Left cardiac atrium (tissue), 4 donors: ENCODE results near the gene CGB1. TPM values are rescaled to one million over a fixed set of nuclear protein-coding genes. Genes with fewer than 3 reads are reported as not detected.

Experiments
- ATAC-seq, 2 donors: fragments of 200-7000 bp; cut with Tn5 transposase; one replicate each; pipeline ENCODE4 v1.9.1; 2020; ENCODE audit warnings: mild to moderate bottlenecking in 2 of 2, moderate library complexity in 2 of 2
- DNase-seq: peaks from one replicate; pipeline ENCODE4 v3.0.0-alpha.2; 2020
- intact Hi-C, 2 donors: fragments of 100-400 bp; cut with DNase I; formaldehyde crosslinking; loops; one replicate each; pipeline versions ENCODE4 v1.14.1 to v1.15.1; 2022 to 2023
- total RNA-seq, 2 donors: library from RNA; stranded (reverse); fragmentation: NEBNext Ultra II Directional; extraction: Animal tissue kit (Norgen Biotek cat#: 25700); gene quantifications; one replicate each; pipeline ENCODE4 v1.2.1, GENCODE V29; 2021
- donor health status: DM: no; HTN: yes; CAD: no.
- donor health status: DM: no; HTN: yes; CAD: no; lungs with severe emphysema.
- donor health status: DM: yes; HTN: yes; CAD: no.
- donor health status: Dilated cardiomyopathy.

Gene CGB1
- total RNA-seq, 2 donors from 2014 or later, result not detected

DNA sequence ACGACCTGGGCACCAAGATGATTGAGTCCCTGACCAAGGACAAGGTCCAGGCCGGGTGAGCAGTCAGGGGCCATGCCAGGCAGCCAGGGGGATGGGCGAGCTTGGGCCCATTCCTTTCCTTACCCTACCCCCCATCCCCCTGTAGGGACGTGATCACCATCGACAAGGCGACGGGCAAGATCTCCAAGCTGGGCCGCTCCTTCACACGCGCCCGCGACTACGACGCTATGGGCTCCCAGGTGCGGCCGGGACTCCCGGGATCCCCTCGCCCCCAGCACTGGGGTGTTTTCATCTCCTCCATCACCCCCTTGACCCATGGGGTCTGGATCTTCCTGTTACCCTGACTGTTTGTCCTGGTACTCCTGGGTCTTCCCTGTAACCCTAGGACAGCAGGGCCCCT lies 26.9 kb downstream of the CGB1 start:
- DNase-seq, result no peak
- intact Hi-C loops, result loop anchor here in 1 of 2 donors (10.0 kb wide), 1 partner anchor 195 kb away; no protein-coding TSS in a partner anchor
- no peak for ATAC-seq

- no peak for DNase-seq
- ATAC-seq, result no peak
- intact Hi-C loops, result loop anchor here in 1 of 2 donors (10.0 kb wide), 1 partner anchor 198 kb away; no protein-coding TSS in a partner anchor
These were observed 29.8 kb downstream of the CGB1 start for GRCh38 chr19:49006905-49007304.

DNA sequence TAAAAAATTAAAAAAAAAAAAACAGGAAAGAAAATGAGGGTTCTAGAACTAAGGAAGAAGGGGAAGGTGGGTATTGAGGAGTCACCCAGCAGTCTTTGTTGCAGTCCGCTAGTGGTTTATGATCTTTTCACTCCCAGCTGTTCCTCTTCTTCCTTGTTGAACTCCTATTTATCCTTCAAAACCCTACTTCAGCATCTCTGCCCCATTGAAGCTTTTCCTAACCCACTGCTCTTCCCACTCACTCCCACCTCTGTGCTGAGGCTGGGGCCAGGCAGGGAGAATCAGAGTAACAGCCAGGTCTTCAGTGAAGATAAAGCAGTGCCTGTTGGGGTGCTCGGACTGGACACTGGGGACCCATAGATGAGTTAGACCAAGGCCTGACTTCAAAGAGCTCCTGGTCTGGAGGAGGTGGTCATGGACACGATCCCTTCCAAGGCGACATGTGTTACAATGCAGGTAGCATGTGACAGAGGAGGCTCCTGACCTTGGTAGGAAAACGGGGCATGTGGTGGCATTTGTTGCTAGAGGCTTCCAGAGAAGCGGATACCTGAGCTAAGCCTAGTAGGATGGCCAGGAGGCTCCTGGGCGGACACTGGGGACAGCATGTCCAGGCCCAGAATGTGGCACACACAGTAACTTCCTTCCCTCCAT lies 31.6 kb downstream of the CGB1 start:
- ATAC-seq (no peak), DNase-seq (no peak)
- intact Hi-C loops, result loop anchor here in 1 of 2 donors (10.0 kb wide), 1 partner anchor 200 kb away; no protein-coding TSS in a partner anchor

- ATAC-seq, result no peak
- intact Hi-C loops, result loop anchor here in 1 of 2 donors (10.0 kb wide), 1 partner anchor 201 kb away; no protein-coding TSS in a partner anchor
These were observed 32.6 kb downstream of the CGB1 start for GRCh38 chr19:49004133-49004532.

GRCh38 chr19:48999481-49000325 lies 37.0 kb downstream of the CGB1 start:
- peak; percentile 58 for DNase-seq
- peak; percentile 47 to 60 for ATAC-seq
- intact Hi-C loops, result loop anchor here in 1 of 2 donors (10.0 kb wide), 2 partner anchors 75 to 205 kb away; partner anchors contain the start of gene KCNA7

More at GRCh38 chr19:49004133-49004532, 32.6 kb downstream of the CGB1 start:
- DNase-seq, result no peak

DNA sequence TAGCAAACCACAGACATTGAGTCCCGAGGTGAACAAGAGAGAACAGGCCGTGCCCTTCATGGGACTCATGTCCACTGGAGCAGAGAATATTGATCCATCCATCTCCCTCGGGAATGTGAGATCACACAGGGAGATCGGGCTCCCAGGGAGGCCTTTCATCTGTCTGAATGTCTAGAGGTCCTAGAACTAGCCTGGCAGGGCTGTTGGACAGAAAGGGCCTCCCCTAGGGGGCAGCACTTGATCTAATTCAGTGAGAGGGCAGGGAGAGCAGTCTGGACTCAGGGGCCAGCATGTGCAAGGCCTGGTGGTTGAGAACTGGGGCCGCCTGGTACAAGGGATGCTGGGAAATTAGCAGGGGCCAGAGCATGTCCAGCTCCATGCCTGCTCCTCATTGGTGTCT lies 38.7 kb downstream of the CGB1 start:
- DNase-seq (peak; percentile 54), ATAC-seq (no peak)
- intact Hi-C loops, result loop anchor here in 1 of 2 donors (10.0 kb wide), 1 partner anchor 77 kb away; the partner anchor contains the start of gene KCNA7

- ATAC-seq (no peak), DNase-seq (no peak)
- intact Hi-C loops, result loop anchor here in 1 of 2 donors (10.0 kb wide), 1 partner anchor 81 kb away; the partner anchor contains the start of gene KCNA7
These were observed 42.7 kb downstream of the CGB1 start for GRCh38 chr19:48994035-48994386.

DNA sequence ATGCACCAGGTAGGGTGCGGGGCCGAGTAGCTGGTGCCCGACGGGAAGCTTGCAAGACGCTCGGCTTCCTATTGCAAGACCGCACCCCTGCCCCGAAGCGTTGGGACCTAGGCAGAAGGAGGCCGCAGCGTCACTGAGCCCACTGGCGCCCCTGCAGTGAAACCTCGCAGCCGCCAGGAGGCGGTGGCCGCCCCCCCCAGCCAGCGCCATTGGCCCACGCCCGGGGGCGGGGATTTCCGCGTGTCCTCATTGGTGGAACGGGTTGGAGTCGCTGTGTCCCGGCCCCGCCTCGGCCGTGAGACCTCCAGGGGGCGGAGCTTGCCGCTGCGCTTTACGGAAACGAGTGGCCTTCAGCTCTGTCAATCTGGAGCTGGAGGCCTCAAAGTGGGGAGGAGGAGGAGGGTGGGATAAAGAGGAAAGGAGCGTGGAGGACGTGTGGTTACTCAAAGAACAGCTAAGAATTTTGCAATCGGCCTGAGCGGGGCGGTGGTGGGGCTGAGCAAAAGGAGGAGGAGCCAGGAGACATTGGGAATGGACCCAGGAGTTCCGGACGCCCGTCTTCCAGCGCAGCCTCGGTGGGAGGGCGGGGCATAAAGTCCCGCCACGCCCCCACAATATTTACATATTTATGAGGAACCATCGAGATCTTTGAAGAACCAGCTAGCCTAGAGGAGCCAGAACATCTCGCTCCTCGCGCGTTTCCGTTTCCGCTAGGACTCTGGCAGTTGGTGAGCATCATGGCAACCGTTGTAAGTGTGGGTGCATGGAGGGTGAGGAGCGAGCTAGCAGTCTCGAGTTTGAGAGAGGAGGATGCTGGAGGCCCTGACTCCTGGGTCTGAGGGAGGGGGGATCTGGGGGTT lies 43.3 kb downstream of the CGB1 start, which contains the start of the genes GYS1 and RUVBL2:
Gene GYS1 (minus strand): TSS at position 135 of the 860 bp plus-strand sequence. CDS start 197 bp downstream, outside the sequence.
Gene RUVBL2 (plus strand): TSS at position 713 of the 860 bp plus-strand sequence. CDS start 25 bp downstream, at position 738.
- DNase-seq, result peak; percentile 100
- intact Hi-C loops, result loop anchor here in 1 of 2 donors (10.0 kb wide), 1 partner anchor 81 kb away; the partner anchor contains the start of gene KCNA7
- ATAC-seq, result peak; percentile 95 to 96

GRCh38 chr19:48992581-48993174 lies 44.0 kb downstream of the CGB1 start:
- ATAC-seq (peak; percentile 2 to 3), DNase-seq (no peak)
- intact Hi-C loops, result loop anchor here in 1 of 2 donors (10.0 kb wide), 1 partner anchor 82 kb away; the partner anchor contains the start of gene KCNA7

DNA sequence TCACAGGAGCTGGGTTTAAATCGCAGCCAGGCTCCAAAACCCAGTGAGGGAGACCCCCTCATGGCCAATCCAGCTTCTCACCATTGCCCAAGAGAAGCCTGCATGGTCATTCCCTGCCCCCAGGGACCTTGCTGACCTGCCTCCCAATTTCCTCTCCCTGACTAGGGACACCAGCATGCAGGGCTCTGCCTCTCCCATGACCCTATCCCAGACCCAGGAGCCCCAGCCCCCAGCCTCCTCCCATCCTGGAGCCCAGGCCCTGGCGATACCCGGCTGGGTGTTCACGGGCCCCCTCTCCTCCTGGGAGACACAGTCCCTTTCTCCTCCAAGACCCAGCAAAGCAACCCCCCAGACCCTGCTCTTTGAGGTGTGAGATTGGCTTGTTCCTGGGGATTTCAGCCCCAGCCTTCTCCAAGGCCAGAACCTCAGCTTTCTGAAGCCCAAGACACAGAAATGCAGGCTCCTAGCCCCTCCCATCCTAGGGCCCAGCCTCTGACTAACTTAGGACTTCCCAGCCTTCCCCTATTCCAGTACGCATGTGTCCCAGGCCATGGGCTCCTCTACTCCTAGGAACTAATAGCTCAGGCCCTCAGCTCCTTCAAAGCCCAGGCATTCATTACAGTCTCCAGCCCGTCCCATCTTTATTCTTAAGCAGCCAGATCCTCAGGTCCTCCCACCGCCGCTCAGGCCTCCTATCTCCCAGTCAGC lies 44.7 kb downstream of the CGB1 start:
- peak; percentile 47 to 69 for ATAC-seq
- DNase-seq, result peak; percentile 76
- intact Hi-C loops, result loop anchor here in 1 of 2 donors (10.0 kb wide), 1 partner anchor 83 kb away; the partner anchor contains the start of gene KCNA7

GRCh38 chr19:48991011-48991609 lies 45.6 kb downstream of the CGB1 start:
- no peak for DNase-seq
- intact Hi-C loops, result loop anchor here in 1 of 2 donors (10.0 kb wide), 1 partner anchor 84 kb away; the partner anchor contains the start of gene KCNA7
- ATAC-seq, result no peak

DNA sequence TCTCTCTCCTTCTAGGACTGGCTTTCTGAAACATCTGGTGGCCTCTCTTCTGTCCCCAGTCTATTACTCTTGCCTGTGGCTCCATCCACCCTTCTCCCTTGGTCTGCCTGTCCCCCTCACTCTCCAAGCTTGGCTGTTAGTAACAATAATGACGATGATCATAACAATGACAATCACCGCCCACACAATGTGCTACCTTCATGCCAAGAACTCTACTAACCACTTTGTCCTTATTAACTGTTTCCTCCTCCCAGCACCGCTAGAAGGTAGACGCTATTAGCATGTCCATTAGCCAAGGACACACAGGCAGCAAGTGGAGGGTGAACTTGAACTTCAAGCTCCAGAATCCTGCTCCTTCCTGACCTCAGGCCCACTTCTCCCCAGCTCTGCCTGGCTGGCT lies 46.3 kb downstream of the CGB1 start:
- intact Hi-C loops, result loop anchor here in 1 of 2 donors (10.0 kb wide), 1 partner anchor 84 kb away; the partner anchor contains the start of gene KCNA7
- DNase-seq (no peak), ATAC-seq (no peak)

DNA sequence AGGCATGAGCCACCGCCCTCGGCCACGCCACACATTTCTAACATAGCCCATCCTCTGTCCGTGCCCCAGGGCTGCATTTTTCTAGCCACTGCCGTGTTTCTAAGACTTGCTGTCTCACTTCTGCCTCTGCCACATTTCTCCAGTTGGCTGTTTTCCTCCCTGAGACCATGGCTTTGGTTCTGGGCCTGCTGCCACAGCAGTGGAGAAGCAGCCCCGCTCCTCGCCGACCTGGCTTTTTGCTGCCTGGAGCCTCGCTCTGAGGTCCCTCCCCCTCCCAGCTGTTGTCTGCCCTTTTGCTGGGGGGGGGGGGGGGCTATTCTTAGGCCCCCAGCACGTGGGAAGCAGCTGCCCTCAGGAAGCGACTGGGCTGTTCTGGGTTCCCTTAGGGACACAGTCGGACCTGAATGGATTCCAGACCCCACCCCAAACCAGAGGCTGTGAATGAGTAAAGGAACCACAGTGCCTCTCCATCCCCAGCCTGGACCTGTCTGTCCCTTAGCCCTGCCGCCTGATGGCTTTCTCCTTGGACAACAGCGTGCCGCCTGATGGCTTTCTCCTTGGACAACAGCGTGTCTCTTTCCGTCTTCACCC lies 46.9 kb downstream of the CGB1 start:
- intact Hi-C loops, result loop anchor here in 1 of 2 donors (10.0 kb wide), 1 partner anchor 85 kb away; the partner anchor contains the start of gene KCNA7
- no peak for DNase-seq
- no peak for ATAC-seq

- intact Hi-C loops, result no loop called here
- no peak for DNase-seq
- ATAC-seq, result no peak
These were observed 47.8 kb downstream of the CGB1 start for GRCh38 chr19:48988860-48989259.

- ATAC-seq, result no peak
- DNase-seq, result no peak
- intact Hi-C loops, result no loop called here
These were observed 48.4 kb downstream of the CGB1 start for GRCh38 chr19:48988286-48988685.

GRCh38 chr19:48987323-48987722 lies 49.4 kb downstream of the CGB1 start:
- DNase-seq (no peak), ATAC-seq (no peak)
- intact Hi-C loops, result no loop called here
